ENCODE data around the gene CLN5. TPM values are rescaled to one million over a fixed set of nuclear protein-coding genes. Genes with fewer than 3 reads are reported as not detected.

CLN5 gene
- total RNA-seq, 4 donors from 2014 or later = 28.8 to 47.3 (median 35.1) TPM

DNA sequence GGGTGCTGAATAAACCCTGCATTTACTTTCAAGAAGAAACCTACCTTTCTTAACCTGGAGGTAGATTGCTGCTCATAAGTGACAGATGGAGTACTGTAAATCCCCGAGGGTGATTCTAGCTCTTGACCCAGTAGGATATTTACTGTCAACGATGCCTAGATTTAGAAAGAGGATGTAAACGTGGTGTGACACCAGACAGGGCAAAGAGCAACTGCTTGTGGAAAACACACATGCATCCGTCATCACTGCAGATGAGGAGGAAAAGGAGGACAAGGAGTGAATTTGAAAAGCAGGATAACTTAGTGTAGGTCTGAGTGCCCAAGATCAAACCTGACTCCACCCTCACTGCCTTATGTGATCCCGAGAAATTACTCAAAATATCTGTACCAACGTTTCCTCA lies 9.8 kb upstream of the CLN5 start:
- Histone ChIP-seq H3K36me3 (no peaks in the 10 kb centered on the region), H3K9me3 (no peaks in the 10 kb centered on the region), H3K27me3 (no peaks in the 10 kb centered on the region), H3K4me1 (peaks cover 0 to 11% (median 1%) of the 10 kb centered on the region in 4 donors), H3K4me3 (no peak overlapping the region), H3K27ac (no peak overlapping the region)
- no peak for DNase-seq (ENCODE audit: low spot score in 2 of 2)
- 61 to 68% methylated on average over 6 of the region's 6 CpGs for WGBS, 2 donors
- no peak for TF ChIP-seq POLR2A (IDR thresholded peaks at IDR 0.05)
- TF ChIP-seq EP300 (IDR thresholded peaks at IDR 0.05) = no peak
- TF ChIP-seq, protein P1, sequence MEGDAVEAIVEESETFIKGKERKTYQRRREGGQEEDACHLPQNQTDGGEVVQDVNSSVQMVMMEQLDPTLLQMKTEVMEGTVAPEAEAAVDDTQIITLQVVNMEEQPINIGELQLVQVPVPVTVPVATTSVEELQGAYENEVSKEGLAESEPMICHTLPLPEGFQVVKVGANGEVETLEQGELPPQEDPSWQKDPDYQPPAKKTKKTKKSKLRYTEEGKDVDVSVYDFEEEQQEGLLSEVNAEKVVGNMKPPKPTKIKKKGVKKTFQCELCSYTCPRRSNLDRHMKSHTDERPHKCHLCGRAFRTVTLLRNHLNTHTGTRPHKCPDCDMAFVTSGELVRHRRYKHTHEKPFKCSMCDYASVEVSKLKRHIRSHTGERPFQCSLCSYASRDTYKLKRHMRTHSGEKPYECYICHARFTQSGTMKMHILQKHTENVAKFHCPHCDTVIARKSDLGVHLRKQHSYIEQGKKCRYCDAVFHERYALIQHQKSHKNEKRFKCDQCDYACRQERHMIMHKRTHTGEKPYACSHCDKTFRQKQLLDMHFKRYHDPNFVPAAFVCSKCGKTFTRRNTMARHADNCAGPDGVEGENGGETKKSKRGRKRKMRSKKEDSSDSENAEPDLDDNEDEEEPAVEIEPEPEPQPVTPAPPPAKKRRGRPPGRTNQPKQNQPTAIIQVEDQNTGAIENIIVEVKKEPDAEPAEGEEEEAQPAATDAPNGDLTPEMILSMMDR (IDR thresholded peaks at IDR 0.05) = no peak

GRCh38 chr13:76983676-76984075 lies 8.2 kb upstream of the CLN5 start:
- Histone ChIP-seq H3K4me3 (no peak overlapping the region), H3K36me3 (no peaks in the 10 kb centered on the region), H3K9me3 (no peaks in the 10 kb centered on the region), H3K4me1 (peaks cover 0 to 11% (median 1%) of the 10 kb centered on the region in 4 donors), H3K27ac (no peak overlapping the region), H3K27me3 (no peaks in the 10 kb centered on the region)
- 75 to 77% methylated on average over 5 of the region's 5 CpGs for WGBS, 2 donors
- no peak for TF ChIP-seq EP300 (IDR thresholded peaks at IDR 0.05)
- TF ChIP-seq POLR2A (IDR thresholded peaks at IDR 0.05) = no peak
- TF ChIP-seq, protein P1 (IDR thresholded peaks at IDR 0.05) = no peak
- no peak for DNase-seq (ENCODE audit: low spot score in 2 of 2)

DNA sequence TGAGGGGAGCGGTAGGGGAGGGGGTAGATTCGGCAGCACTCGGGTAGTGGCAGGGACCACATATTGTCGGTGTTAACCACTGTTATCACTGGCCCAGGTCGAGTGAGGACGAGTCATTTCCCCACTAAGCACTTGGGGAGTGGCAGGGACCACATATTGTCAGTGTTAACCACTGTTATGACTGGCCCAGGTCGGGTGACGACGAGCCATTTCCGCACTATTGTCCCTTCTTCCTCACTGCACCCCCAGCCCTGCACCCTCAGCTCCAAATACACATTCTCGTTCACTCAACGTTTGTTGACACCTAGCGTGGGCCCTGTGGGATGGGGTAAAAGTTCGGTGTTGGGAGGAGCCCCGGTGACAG lies 467 bp upstream of the CLN5 start:
- WGBS, 2 donors = 34 to 36% methylated on average over 15 of the region's 15 CpGs
- H3K27ac ChIP-seq = peak overlapping the region; percentile 93 to 98 (median 96)
- TF ChIP-seq POLR2A (IDR thresholded peaks at IDR 0.05) = no peak
- TF ChIP-seq, protein P1 (IDR thresholded peaks at IDR 0.05) = no peak
- TF ChIP-seq EP300 (IDR thresholded peaks at IDR 0.05) = no peak
- no peaks in the 10 kb centered on the region for H3K27me3 ChIP-seq
- H3K36me3 ChIP-seq = peaks cover 0 to 16% (median 0%) of the 10 kb centered on the region in 3 donors
- DNase-seq (ENCODE audit: low spot score in 2 of 2) = no peak
- H3K4me3 ChIP-seq = peak overlapping the region; percentile 76 to 89 (median 78)
- peaks cover 0 to 30% (median 0%) of the 10 kb centered on the region in 4 donors for H3K4me1 ChIP-seq
- no peaks in the 10 kb centered on the region for H3K9me3 ChIP-seq

DNA sequence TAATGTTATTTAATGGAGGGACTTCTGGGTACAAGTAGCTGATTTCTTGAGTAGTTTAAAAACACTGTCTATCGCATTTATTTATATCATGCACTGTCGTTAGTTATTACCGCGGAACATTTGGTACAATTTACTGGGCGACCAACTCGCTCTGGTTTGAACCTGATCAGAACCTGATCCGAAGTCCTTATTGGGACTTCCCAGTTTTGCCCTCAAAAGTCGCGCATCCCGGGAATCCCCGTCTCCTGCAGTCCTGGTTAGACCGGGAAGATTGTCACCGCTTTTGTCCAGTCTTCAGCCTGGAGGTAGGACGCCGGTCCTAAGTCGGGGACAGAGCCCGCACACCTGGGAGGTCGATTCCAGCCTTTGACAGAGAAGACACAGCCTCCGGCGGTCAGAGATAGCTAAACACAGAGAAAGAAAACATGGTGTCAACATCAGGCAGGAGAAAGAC lies 694 bp downstream of the CLN5 start:
- no peak for TF ChIP-seq EP300 (IDR thresholded peaks at IDR 0.05)
- no peak for TF ChIP-seq POLR2A (IDR thresholded peaks at IDR 0.05)
- TF ChIP-seq, protein P1 (IDR thresholded peaks at IDR 0.05) = no peak
- 1 to 3% methylated on average over 20 of the region's 20 CpGs for WGBS, 2 donors
- DNase-seq (ENCODE audit: low spot score in 2 of 2) = peak in 1 of 2 donors; percentile 42

DNA sequence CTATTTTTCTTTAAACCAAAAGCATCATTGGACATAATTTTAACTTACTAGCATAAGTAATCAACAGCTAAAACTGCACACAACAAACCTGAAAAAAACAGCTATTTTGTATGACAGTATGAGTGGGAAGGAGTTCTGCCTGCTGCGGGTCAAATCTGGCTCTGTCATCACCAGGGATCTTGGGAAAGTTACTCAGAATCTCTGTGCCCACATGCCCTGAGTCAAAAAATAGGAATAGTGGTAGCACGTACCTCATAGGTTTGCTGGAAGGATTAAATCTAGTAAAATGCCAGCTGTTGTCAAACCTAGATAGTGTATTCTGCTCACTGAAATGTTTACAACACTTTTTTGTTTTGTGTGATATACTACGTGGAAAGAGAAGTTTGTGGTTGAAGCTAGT lies 1.1 kb downstream of the CLN5 start:
- WGBS, 2 donors = 17 to 18% methylated on average over 3 of the region's 3 CpGs
- Histone ChIP-seq H3K4me1 (peaks cover 0 to 30% (median 0%) of the 10 kb centered on the region in 4 donors), H3K27ac (peak overlapping the region; percentile 93 to 98 (median 96)), H3K9me3 (no peaks in the 10 kb centered on the region), H3K4me3 (peak overlapping the region; percentile 76 to 89 (median 78)), H3K36me3 (peaks cover 0 to 28% (median 0%) of the 10 kb centered on the region in 3 donors), H3K27me3 (no peaks in the 10 kb centered on the region)
- no peak for DNase-seq (ENCODE audit: low spot score in 2 of 2)
- TF ChIP-seq POLR2A (IDR thresholded peaks at IDR 0.05) (no peak), EP300 (IDR thresholded peaks at IDR 0.05) (no peak)
- TF ChIP-seq, protein P1 (IDR thresholded peaks at IDR 0.05) = no peak

More for the DNA sequence above, 694 bp downstream of the CLN5 start:
- Histone ChIP-seq H3K4me3 (peak overlapping the region; percentile 76 to 89 (median 78)), H3K27me3 (no peaks in the 10 kb centered on the region), H3K36me3 (peaks cover 0 to 26% (median 0%) of the 10 kb centered on the region in 3 donors), H3K4me1 (peaks cover 0 to 30% (median 0%) of the 10 kb centered on the region in 4 donors), H3K27ac (peak overlapping the region; percentile 93 to 98 (median 96)), H3K9me3 (no peaks in the 10 kb centered on the region)

Measured in tibial nerve (tissue), 4 donors.